Suprapubic skin (tissue), 4 donors: Measurements from ENCODE around the gene PDE4B.

Source experiments
- EP300 ChIP-seq: sonication (generic); formaldehyde crosslinking; IDR thresholded peaks from one replicate; pipeline ENCODE4 v1.6.1; 2017; ENCODE audit warnings: antibody characterized with exemption
- POLR2A ChIP-seq, 2 donors: fragments of 450-650 bp; IDR thresholded peaks; one replicate each; pipeline ENCODE4 v1.6.1; 2017; ENCODE audit warnings: antibody characterized with exemption in 2 of 2, mild to moderate bottlenecking in 2 of 2, moderate library complexity in 2 of 2
- POLR2AphosphoS5 ChIP-seq, 3 donors: sonication (generic); formaldehyde crosslinking; IDR thresholded peaks; one replicate each; pipeline ENCODE4 v1.6.1; 2017; ENCODE audit warnings: antibody characterized with exemption in 3 of 3
- TF ChIP-seq, protein P1 (sequence below), 2 donors: fragments of 200-600 bp in 1 of 2; fragments of 450-650 bp in 1 of 2; sonication (generic) in 1 of 2; IDR thresholded peaks; one replicate each; pipeline ENCODE4 v1.5.1; 2016 to 2019; ENCODE audit warnings: antibody characterized with exemption in 2 of 2, mild to moderate bottlenecking in 1 of 2, moderate library complexity in 1 of 2

DNA sequence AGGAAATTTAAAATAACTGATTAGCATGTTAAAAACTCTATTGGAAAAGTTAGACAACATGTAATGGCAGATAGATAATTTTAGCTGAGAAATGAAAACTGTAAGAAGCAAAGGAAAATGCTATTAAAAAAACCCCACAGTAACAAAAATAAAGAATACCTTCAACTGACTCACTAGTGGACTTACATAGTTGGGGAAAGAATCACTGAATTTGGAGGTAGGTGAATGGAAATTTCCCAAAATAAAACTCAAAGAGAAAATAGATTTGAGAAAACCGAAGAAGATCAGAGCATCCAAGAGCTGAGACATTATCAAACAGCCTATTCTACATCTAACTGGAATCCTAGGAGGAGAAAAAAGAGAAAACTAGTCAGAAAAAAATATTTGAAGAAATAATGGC, 34.7 kb downstream of the PDE4B start:
- TF ChIP-seq, protein P1, sequence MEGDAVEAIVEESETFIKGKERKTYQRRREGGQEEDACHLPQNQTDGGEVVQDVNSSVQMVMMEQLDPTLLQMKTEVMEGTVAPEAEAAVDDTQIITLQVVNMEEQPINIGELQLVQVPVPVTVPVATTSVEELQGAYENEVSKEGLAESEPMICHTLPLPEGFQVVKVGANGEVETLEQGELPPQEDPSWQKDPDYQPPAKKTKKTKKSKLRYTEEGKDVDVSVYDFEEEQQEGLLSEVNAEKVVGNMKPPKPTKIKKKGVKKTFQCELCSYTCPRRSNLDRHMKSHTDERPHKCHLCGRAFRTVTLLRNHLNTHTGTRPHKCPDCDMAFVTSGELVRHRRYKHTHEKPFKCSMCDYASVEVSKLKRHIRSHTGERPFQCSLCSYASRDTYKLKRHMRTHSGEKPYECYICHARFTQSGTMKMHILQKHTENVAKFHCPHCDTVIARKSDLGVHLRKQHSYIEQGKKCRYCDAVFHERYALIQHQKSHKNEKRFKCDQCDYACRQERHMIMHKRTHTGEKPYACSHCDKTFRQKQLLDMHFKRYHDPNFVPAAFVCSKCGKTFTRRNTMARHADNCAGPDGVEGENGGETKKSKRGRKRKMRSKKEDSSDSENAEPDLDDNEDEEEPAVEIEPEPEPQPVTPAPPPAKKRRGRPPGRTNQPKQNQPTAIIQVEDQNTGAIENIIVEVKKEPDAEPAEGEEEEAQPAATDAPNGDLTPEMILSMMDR (IDR thresholded peaks at IDR 0.05) = no peak
- TF ChIP-seq POLR2AphosphoS5 (IDR thresholded peaks at IDR 0.05) (no peak), POLR2A (IDR thresholded peaks at IDR 0.05) (no peak), EP300 (no peak)
